ENCODE results near the gene OR2B3. TPM values are rescaled to one million over a fixed set of nuclear protein-coding genes. Genes with fewer than 3 reads are reported as not detected.

The OR2B3 gene
- total RNA-seq, 4 donors from 2014 or later, result not detected

Other genes starting within 250 kb of the OR2B3 start
- 10 to 100 TPM; 57.5 to 90.9 (median 72.4) TPM for gene TRIM27, start 163.3 kb downstream of the OR2B3 start, total RNA-seq
- gene ZNF311, start 82.0 kb downstream of the OR2B3 start, total RNA-seq, result 1 to 10 TPM in 3 of 4 donors, under 1 TPM in 1; 0.84 to 3.7 (median 1.6) TPM
- gene OR2W1, start 42.1 kb downstream of the OR2B3 start, total RNA-seq, result not detected
- not detected for gene OR2J1, start 12.2 kb upstream of the OR2B3 start, total RNA-seq
- not detected for gene OR2J3, start 20.7 kb upstream of the OR2B3 start, total RNA-seq
- gene OR2J2, start 83.6 kb upstream of the OR2B3 start, total RNA-seq, result not detected
- not detected for gene OR14J1, start 214.4 kb upstream of the OR2B3 start, total RNA-seq

Measured in tibial nerve (tissue), 4 donors.